DOHH2 (cell line): ENCODE results near the gene NFE2L3.

Experiments
- H3F3A ChIP-seq: fragments of 200-600 bp; sonication (generic), shearing (Covaris generic); 2 replicates; pipeline ENCODE4 v1.6.0; 2016; ENCODE audit warnings: antibody characterized with exemption, mild to moderate bottlenecking; ENCODE audit not compliant: control insufficient read depth, insufficient read depth
- H3K27ac ChIP-seq: fragments of 200-600 bp; sonication (generic); 2 replicates; pipeline ENCODE4 v1.5.1; 2014; ENCODE audit warnings: low read depth, mild to moderate bottlenecking, low read length, moderate library complexity
- H3K27me3 ChIP-seq: fragments of 200-600 bp; sonication (generic); 2 replicates; pipeline ENCODE4 v1.6.1; 2014; ENCODE audit warnings: mild to moderate bottlenecking, low read length, mixed read lengths; ENCODE audit not compliant: control insufficient read depth
- H3K36me3 ChIP-seq: fragments of 200-600 bp; sonication (generic); 2 replicates; pipeline ENCODE4 v1.6.1; 2014; ENCODE audit warnings: mild to moderate bottlenecking, low read length, moderate library complexity, mixed read lengths; ENCODE audit not compliant: control insufficient read depth
- H3K4me1 ChIP-seq: fragments of 200-600 bp; sonication (generic); 2 replicates; pipeline ENCODE4 v1.6.1; 2014; ENCODE audit warnings: mild to moderate bottlenecking, low read length, mixed read lengths; ENCODE audit not compliant: control insufficient read depth
- H3K4me2 ChIP-seq: fragments of 200-600 bp; sonication (generic); 2 replicates; pipeline ENCODE4 v1.6.0; 2014; ENCODE audit warnings: mild to moderate bottlenecking, low read length, moderate library complexity
- H3K4me3 ChIP-seq: fragments of 200-600 bp; sonication (generic); 2 replicates; pipeline ENCODE4 v1.5.1; 2014; ENCODE audit warnings: mild to moderate bottlenecking, low read length, mixed read lengths
- H3K79me2 ChIP-seq: fragments of 200-600 bp; sonication (generic); 2 replicates; pipeline ENCODE4 v1.6.1; 2014; ENCODE audit warnings: mild to moderate bottlenecking, low read length, mixed read lengths; ENCODE audit not compliant: control insufficient read depth
- H3K9me2 ChIP-seq: fragments of 200-600 bp; sonication (generic); replicated peaks from 2 replicates; pipeline ENCODE4 v1.6.1; 2014; ENCODE audit warnings: mild to moderate bottlenecking, low read length, mixed read lengths; ENCODE audit not compliant: control insufficient read depth
- H3K9me3 ChIP-seq: fragments of 200-600 bp; sonication (generic); 2 replicates; pipeline ENCODE4 v1.6.1; 2014; ENCODE audit warnings: antibody characterized with exemption, low read length, mixed read lengths; ENCODE audit not compliant: control insufficient read depth, insufficient read depth
- H4K20me1 ChIP-seq: fragments of 200-600 bp; sonication (generic); 2 replicates; pipeline ENCODE4 v1.6.0; 2014; ENCODE audit warnings: low read depth, mild to moderate bottlenecking, antibody characterized with exemption, low read length, moderate library complexity; ENCODE audit not compliant: control insufficient read depth, insufficient read depth
- EZH2phosphoT487 ChIP-seq: fragments of 200-600 bp; sonication (generic); IDR thresholded peaks from 2 replicates; pipeline ENCODE4 v1.6.1; 2017; ENCODE audit warnings: borderline replicate concordance, mild to moderate bottlenecking, antibody characterized with exemption, low read length, moderate library complexity, mixed read lengths
- TF ChIP-seq, protein P1 (sequence below): fragments of 200-600 bp; sonication (generic); IDR thresholded peaks from one replicate; pipeline ENCODE4 v1.5.1; 2014; ENCODE audit warnings: antibody characterized with exemption, mild to moderate bottlenecking, low read depth, low read length; ENCODE audit not compliant: poor library complexity, severe bottlenecking

The NFE2L3 gene

DNA sequence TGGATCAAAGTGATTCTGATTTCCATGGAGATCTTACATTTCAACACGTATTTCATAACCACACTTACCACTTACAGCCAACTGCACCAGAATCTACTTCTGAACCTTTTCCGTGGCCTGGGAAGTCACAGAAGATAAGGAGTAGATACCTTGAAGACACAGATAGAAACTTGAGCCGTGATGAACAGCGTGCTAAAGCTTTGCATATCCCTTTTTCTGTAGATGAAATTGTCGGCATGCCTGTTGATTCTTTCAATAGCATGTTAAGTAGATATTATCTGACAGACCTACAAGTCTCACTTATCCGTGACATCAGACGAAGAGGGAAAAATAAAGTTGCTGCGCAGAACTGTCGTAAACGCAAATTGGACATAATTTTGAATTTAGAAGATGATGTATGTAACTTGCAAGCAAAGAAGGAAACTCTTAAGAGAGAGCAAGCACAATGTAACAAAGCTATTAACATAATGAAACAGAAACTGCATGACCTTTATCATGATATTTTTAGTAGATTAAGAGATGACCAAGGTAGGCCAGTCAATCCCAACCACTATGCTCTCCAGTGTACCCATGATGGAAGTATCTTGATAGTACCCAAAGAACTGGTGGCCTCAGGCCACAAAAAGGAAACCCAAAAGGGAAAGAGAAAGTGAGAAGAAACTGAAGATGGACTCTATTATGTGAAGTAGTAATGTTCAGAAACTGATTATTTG lies 33.3 kb downstream of the NFE2L3 start:
- no peak for TF ChIP-seq EZH2phosphoT487
- TF ChIP-seq, protein P1, sequence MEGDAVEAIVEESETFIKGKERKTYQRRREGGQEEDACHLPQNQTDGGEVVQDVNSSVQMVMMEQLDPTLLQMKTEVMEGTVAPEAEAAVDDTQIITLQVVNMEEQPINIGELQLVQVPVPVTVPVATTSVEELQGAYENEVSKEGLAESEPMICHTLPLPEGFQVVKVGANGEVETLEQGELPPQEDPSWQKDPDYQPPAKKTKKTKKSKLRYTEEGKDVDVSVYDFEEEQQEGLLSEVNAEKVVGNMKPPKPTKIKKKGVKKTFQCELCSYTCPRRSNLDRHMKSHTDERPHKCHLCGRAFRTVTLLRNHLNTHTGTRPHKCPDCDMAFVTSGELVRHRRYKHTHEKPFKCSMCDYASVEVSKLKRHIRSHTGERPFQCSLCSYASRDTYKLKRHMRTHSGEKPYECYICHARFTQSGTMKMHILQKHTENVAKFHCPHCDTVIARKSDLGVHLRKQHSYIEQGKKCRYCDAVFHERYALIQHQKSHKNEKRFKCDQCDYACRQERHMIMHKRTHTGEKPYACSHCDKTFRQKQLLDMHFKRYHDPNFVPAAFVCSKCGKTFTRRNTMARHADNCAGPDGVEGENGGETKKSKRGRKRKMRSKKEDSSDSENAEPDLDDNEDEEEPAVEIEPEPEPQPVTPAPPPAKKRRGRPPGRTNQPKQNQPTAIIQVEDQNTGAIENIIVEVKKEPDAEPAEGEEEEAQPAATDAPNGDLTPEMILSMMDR, result no peak
- Histone ChIP-seq H4K20me1 (peaks cover 7% of the 10 kb centered on the region; the same call in 1 of the 2 replicates), H3K9me3 (no peaks in the 10 kb centered on the region), H3F3A (peaks cover 100% of the 10 kb centered on the region), H3K27ac (no peak overlapping the region), H3K4me1 (peaks cover 17% of the 10 kb centered on the region), H3K36me3 (peaks cover 57% of the 10 kb centered on the region), H3K9me2 (no peaks in the 10 kb centered on the region), H3K79me2 (no peaks in the 10 kb centered on the region), H3K4me2 (no peak overlapping the region), H3K4me3 (no peak overlapping the region), H3K27me3 (no peaks in the 10 kb centered on the region)

DNA sequence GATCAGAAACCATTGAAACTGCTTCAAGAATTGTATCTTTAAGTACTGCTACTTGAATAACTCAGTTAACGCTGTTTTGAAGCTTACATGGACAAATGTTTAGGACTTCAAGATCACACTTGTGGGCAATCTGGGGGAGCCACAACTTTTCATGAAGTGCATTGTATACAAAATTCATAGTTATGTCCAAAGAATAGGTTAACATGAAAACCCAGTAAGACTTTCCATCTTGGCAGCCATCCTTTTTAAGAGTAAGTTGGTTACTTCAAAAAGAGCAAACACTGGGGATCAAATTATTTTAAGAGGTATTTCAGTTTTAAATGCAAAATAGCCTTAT lies 33.8 kb downstream of the NFE2L3 start:
- no peaks in the 10 kb centered on the region for H3K9me2 ChIP-seq
- no peak for TF ChIP-seq EZH2phosphoT487
- no peak overlapping the region for H3K4me3 ChIP-seq
- no peaks in the 10 kb centered on the region for H3K27me3 ChIP-seq
- no peak overlapping the region for H3K27ac ChIP-seq
- H3F3A ChIP-seq, result peaks cover 100% of the 10 kb centered on the region
- peaks cover 17% of the 10 kb centered on the region for H3K4me1 ChIP-seq
- H3K4me2 ChIP-seq, result no peak overlapping the region
- H4K20me1 ChIP-seq, result peaks cover 13% of the 10 kb centered on the region; the same call in 1 of the 2 replicates
- H3K36me3 ChIP-seq, result peaks cover 63% of the 10 kb centered on the region
- no peaks in the 10 kb centered on the region for H3K9me3 ChIP-seq
- H3K79me2 ChIP-seq, result no peaks in the 10 kb centered on the region

DNA sequence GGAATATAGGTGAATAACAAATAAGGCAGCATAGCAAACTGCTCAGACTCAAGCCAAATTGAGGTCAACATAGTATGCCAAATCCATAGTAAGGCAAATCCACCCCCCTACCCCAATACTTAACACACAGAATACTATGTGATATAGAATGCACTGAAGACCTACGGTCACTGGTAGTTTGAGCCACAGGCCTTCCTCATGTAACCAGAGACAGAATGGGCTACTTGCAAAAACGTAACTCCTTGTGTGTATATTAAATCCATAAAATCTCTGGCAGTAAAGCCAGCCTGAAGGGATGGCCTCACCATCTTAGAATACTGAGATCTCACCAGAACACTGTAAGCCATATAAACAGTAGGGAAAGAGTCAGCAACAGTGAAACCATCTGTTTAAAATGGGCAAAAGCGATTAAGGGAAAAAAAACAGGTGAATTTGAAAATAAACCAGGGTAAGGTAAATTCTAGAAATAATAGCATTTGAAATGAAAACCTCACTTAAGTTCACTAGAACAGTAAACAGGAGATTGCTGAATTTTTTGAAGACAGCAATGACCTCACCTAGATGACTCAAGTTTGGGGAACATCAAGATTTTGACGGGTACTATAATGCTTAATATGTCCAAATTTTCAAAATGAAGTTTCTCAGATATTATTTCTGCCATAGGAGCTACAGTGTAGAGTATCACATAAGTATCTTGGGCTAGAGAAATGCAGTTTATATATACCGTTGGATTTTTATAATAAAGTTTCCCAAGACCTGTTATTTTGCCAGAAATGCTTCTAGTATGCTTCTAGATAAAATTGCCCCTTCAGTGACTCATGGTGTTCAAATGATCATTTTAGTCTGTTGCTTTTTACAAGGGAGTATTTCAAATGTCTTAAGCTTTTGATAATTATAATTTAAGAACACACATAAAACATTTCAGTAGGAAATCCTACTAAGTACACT lies 34.6 kb downstream of the NFE2L3 start:
- Histone ChIP-seq H3K27me3 (no peaks in the 10 kb centered on the region), H3K9me2 (no peaks in the 10 kb centered on the region), H3F3A (peaks cover 100% of the 10 kb centered on the region), H3K36me3 (peaks cover 71% of the 10 kb centered on the region), H3K79me2 (peaks cover 3% of the 10 kb centered on the region; the same call in 1 of the 2 replicates), H3K4me3 (no peak overlapping the region), H3K9me3 (no peaks in the 10 kb centered on the region), H3K4me1 (peaks cover 17% of the 10 kb centered on the region), H4K20me1 (peaks cover 15% of the 10 kb centered on the region; the same call in 1 of the 2 replicates), H3K4me2 (no peak overlapping the region), H3K27ac (peak overlapping the region; percentile 56)
- TF ChIP-seq EZH2phosphoT487, result no peak
- TF ChIP-seq, protein P1, result no peak
